Endodermal cell (in vitro differentiated cells): Measurements from ENCODE around the gene LRMDA. TPM values are rescaled to one million over a fixed set of nuclear protein-coding genes. Genes with fewer than 3 reads are reported as not detected.
A peak's percentile ranks its signal among the peaks of the same experiment; 100 is the strongest.

Source experiments
- DNase-seq: peaks from one replicate; pipeline ENCODE4 v3.0.0-alpha.2; 2017
- H3K27ac ChIP-seq: 2 replicates; pipeline ENCODE4 v1.5.1; 2013; ENCODE audit warnings: mild to moderate bottlenecking, low read depth, low read length, moderate library complexity
- H3K27me3 ChIP-seq: 2 replicates; pipeline ENCODE4 v1.6.1; 2013; ENCODE audit warnings: mild to moderate bottlenecking, low read length, moderate library complexity; ENCODE audit not compliant: insufficient read depth, control insufficient read depth, poor library complexity, severe bottlenecking
- H3K36me3 ChIP-seq: 2 replicates; pipeline ENCODE4 v1.7.0; 2013; ENCODE audit warnings: mild to moderate bottlenecking, low read length, moderate library complexity; ENCODE audit not compliant: control insufficient read depth, insufficient read depth
- H3K4me1 ChIP-seq: one replicate; pipeline ENCODE4 v1.7.0; 2013; ENCODE audit warnings: low read length; ENCODE audit not compliant: control insufficient read depth, insufficient read depth
- H3K4me3 ChIP-seq: 2 replicates; pipeline ENCODE4 v1.5.1; 2013; ENCODE audit warnings: mild to moderate bottlenecking, low read length, moderate library complexity
- H3K9ac ChIP-seq: 2 replicates; pipeline ENCODE4 v1.6.1; 2013; ENCODE audit warnings: mild to moderate bottlenecking, low read length, moderate library complexity; ENCODE audit not compliant: poor library complexity, severe bottlenecking; ENCODE audit errors: extremely low read depth
- H3K9me3 ChIP-seq: 2 replicates; pipeline ENCODE4 v1.6.1; 2013; ENCODE audit warnings: mild to moderate bottlenecking, low read length, moderate library complexity; ENCODE audit not compliant: control insufficient read depth
- H3K27ac Mint-ChIP-seq: 2 replicates; pipeline ENCODE4 v1.8.0; 2020; ENCODE audit warnings: mixed read lengths
- H3K27me3 Mint-ChIP-seq: 2 replicates; pipeline ENCODE4 v1.8.0; 2021; ENCODE audit warnings: mild to moderate bottlenecking, mixed read lengths; ENCODE audit not compliant: insufficient read depth
- H3K36me3 Mint-ChIP-seq: 2 replicates; pipeline ENCODE4 v1.8.0; 2020; ENCODE audit warnings: low read depth, mixed read lengths
- H3K4me1 Mint-ChIP-seq: 2 replicates; pipeline ENCODE4 v1.8.0; 2020; ENCODE audit warnings: mixed read lengths
- H3K4me3 Mint-ChIP-seq: 2 replicates; pipeline ENCODE4 v1.8.0; 2020; ENCODE audit warnings: mild to moderate bottlenecking, moderate library complexity, mixed read lengths
- H3K9me3 Mint-ChIP-seq: 2 replicates; pipeline ENCODE4 v1.8.0; 2020; ENCODE audit warnings: mild to moderate bottlenecking, mixed read lengths
- CTCF ChIP-seq: fragments of 200-600 bp; sonication (generic); conservative IDR thresholded peaks from 2 replicates; pipeline ENCODE4 v1.5.0; 2021; ENCODE audit warnings: antibody characterized with exemption, mild to moderate bottlenecking
- WGBS, 2 experiments: methylation state at CpG; one replicate each; pipeline versions ENCODE4 v1.1.5 to v1.1.7; 2013; ENCODE audit warnings: missing lambda C conversion rate in 2 of 2, mixed read lengths in 1 of 2; ENCODE audit not compliant: insufficient coverage in 1 of 2, insufficient read length in 1 of 2; 5-methylcytosine and 5-hydroxymethylcytosine counted together
- total RNA-seq, 2 donors: library from RNA; stranded (reverse); fragmentation: NEBNext Ultra II Directional in 1 of 2; extraction: Animal tissue kit (Norgen Biotek cat#: 25700) in 1 of 2; gene quantifications; 2 replicates in 1 of 2; 3 replicates in 1 of 2; pipeline ENCODE4 v1.2.1, GENCODE V29; 2021

LRMDA gene
- total RNA-seq, 2 donors from 2014 or later, result 1.7 to 5.1 TPM

DNA sequence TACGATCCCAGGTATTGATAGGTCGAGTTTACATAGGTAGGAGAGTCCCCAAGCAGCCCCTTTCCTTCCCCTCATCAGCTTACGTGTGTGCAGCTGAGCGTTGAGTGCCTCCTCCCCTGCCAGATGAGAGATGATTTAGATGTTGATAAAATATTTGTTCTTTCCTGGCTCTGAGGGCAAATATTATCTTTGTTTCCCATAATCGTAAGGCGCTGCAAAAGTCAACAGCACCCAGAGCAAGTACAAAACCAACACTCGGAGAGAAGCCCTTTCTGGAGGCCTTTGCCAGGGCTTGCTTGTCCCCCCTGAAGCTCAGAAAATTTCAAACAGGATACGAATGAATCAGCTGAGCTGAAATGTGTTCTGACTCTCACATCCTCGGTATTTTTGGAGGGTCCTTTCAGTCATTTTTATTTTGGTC lies 683.2 kb downstream of the LRMDA start:
- no peaks in the 10 kb centered on the region for H3K9me3 Mint-ChIP-seq
- DNase-seq, result no peak
- no peaks in the 10 kb centered on the region for H3K9me3 ChIP-seq
- H3K36me3 Mint-ChIP-seq, result no peaks in the 10 kb centered on the region
- TF ChIP-seq CTCF, result no peak
- H3K4me3 Mint-ChIP-seq, result no peak overlapping the region
- peak overlapping the region; percentile 52 for H3K27ac ChIP-seq
- peaks cover 26% of the 10 kb centered on the region for H3K4me1 ChIP-seq
- peaks cover 43% of the 10 kb centered on the region for H3K4me1 Mint-ChIP-seq
- no peak overlapping the region for H3K4me3 ChIP-seq
- H3K27me3 Mint-ChIP-seq, result peaks cover 7% of the 10 kb centered on the region
- no peaks in the 10 kb centered on the region for H3K36me3 ChIP-seq
- no peak overlapping the region for H3K9ac ChIP-seq
- WGBS, 2 experiments, result 90 to 91% methylated on average over 6 to 9 of the region's 9 CpGs
- H3K27me3 ChIP-seq, result no peaks in the 10 kb centered on the region
- H3K27ac Mint-ChIP-seq, result no peak overlapping the region

GRCh38 chr10:76115131-76115470 lies 683.7 kb downstream of the LRMDA start:
- Mint-ChIP-seq H3K4me1 (peaks cover 43% of the 10 kb centered on the region), H3K27me3 (peaks cover 4% of the 10 kb centered on the region), H3K36me3 (no peaks in the 10 kb centered on the region), H3K27ac (no peak overlapping the region), H3K4me3 (no peak overlapping the region), H3K9me3 (no peaks in the 10 kb centered on the region)
- Histone ChIP-seq H3K9ac (no peak overlapping the region), H3K9me3 (no peaks in the 10 kb centered on the region), H3K27me3 (no peaks in the 10 kb centered on the region), H3K36me3 (no peaks in the 10 kb centered on the region), H3K4me1 (peaks cover 26% of the 10 kb centered on the region), H3K27ac (no peak overlapping the region), H3K4me3 (no peak overlapping the region)
- TF ChIP-seq CTCF, result no peak
- WGBS, 2 experiments, result 73 to 86% methylated on average over 6 of the region's 6 CpGs
- no peak for DNase-seq

GRCh38 chr10:76115471-76116155 lies 684.2 kb downstream of the LRMDA start:
- no peak for DNase-seq
- H3K9ac ChIP-seq, result no peak overlapping the region
- H3K27ac ChIP-seq, result peak overlapping the region; percentile 25
- no peaks in the 10 kb centered on the region for H3K27me3 ChIP-seq
- Mint-ChIP-seq H3K4me1 (peaks cover 42% of the 10 kb centered on the region), H3K27me3 (peaks cover 2% of the 10 kb centered on the region), H3K9me3 (no peaks in the 10 kb centered on the region), H3K27ac (no peak overlapping the region), H3K4me3 (no peak overlapping the region), H3K36me3 (no peaks in the 10 kb centered on the region)
- 80 to 89% methylated on average over 10 to 11 of the region's 11 CpGs for WGBS, 2 experiments
- no peaks in the 10 kb centered on the region for H3K36me3 ChIP-seq
- H3K4me3 ChIP-seq, result no peak overlapping the region
- no peak for TF ChIP-seq CTCF
- H3K4me1 ChIP-seq, result peaks cover 26% of the 10 kb centered on the region
- H3K9me3 ChIP-seq, result no peaks in the 10 kb centered on the region
